HUES6 (cell line): ENCODE data around the gene CELSR2.

ENCODE experiments used
- H3K27ac ChIP-seq: 2 replicates; pipeline ENCODE4 v1.7.0; 2013; ENCODE audit warnings: low read depth, mild to moderate bottlenecking, low read length, inconsistent platforms
- H3K27me3 ChIP-seq: 2 replicates; pipeline ENCODE4 v1.6.1; 2013; ENCODE audit warnings: low read length; ENCODE audit not compliant: control insufficient read depth, insufficient read depth
- H3K36me3 ChIP-seq: 2 replicates; pipeline ENCODE4 v1.6.1; 2013; ENCODE audit warnings: low read length; ENCODE audit not compliant: control insufficient read depth, insufficient read depth
- H3K4me1 ChIP-seq: 2 replicates; pipeline ENCODE4 v1.6.1; 2013; ENCODE audit warnings: low read length; ENCODE audit not compliant: control insufficient read depth, insufficient read depth
- H3K4me3 ChIP-seq: 2 replicates; pipeline ENCODE4 v1.5.1; 2013; ENCODE audit warnings: low read depth, low read length
- H3K9ac ChIP-seq: one replicate; pipeline ENCODE4 v1.6.1; 2013; ENCODE audit warnings: mild to moderate bottlenecking, low read length
- H3K9me3 ChIP-seq: 2 replicates; pipeline ENCODE4 v1.6.1; 2013; ENCODE audit warnings: low read depth, low read length; ENCODE audit not compliant: control insufficient read depth, insufficient read depth

The CELSR2 gene

GRCh38 chr1:109243860-109244552 lies 5.3 kb upstream of the CELSR2 start:
- Histone ChIP-seq H3K36me3 (peaks cover 3% of the 10 kb centered on the region), H3K9ac (no peak overlapping the region), H3K27me3 (peaks cover 15% of the 10 kb centered on the region), H3K27ac (no peak overlapping the region), H3K4me1 (peaks cover 42% of the 10 kb centered on the region), H3K9me3 (no peaks in the 10 kb centered on the region), H3K4me3 (no peak overlapping the region)

- H3K27me3 ChIP-seq = peaks cover 28% of the 10 kb centered on the region
- no peaks in the 10 kb centered on the region for H3K36me3 ChIP-seq
- peaks cover 28% of the 10 kb centered on the region for H3K4me1 ChIP-seq
- no peak overlapping the region for H3K27ac ChIP-seq
- no peaks in the 10 kb centered on the region for H3K9me3 ChIP-seq
- H3K9ac ChIP-seq = no peak overlapping the region
- no peak overlapping the region for H3K4me3 ChIP-seq
These were observed 3.2 kb upstream of the CELSR2 start for GRCh38 chr1:109246141-109246551.

- H3K36me3 ChIP-seq = no peaks in the 10 kb centered on the region
- H3K4me3 ChIP-seq = no peak overlapping the region
- H3K27me3 ChIP-seq = peaks cover 41% of the 10 kb centered on the region
- H3K4me1 ChIP-seq = peaks cover 13% of the 10 kb centered on the region
- no peak overlapping the region for H3K9ac ChIP-seq
- no peaks in the 10 kb centered on the region for H3K9me3 ChIP-seq
- H3K27ac ChIP-seq = no peak overlapping the region
These were observed 1.7 kb upstream of the CELSR2 start for GRCh38 chr1:109247401-109248365.

- Histone ChIP-seq H3K36me3 (no peaks in the 10 kb centered on the region), H3K9me3 (no peaks in the 10 kb centered on the region), H3K4me1 (peaks cover 17% of the 10 kb centered on the region), H3K27me3 (peaks cover 41% of the 10 kb centered on the region), H3K4me3 (no peak overlapping the region), H3K9ac (no peak overlapping the region), H3K27ac (no peak overlapping the region)
These were observed 919 bp upstream of the CELSR2 start for GRCh38 chr1:109248444-109248796.

- H3K4me1 ChIP-seq = peaks cover 31% of the 10 kb centered on the region
- no peak overlapping the region for H3K27ac ChIP-seq
- H3K27me3 ChIP-seq = peaks cover 41% of the 10 kb centered on the region
- no peak overlapping the region for H3K9ac ChIP-seq
- no peaks in the 10 kb centered on the region for H3K36me3 ChIP-seq
- peak overlapping the region; percentile 57 for H3K4me3 ChIP-seq
- no peaks in the 10 kb centered on the region for H3K9me3 ChIP-seq
These were observed 489 bp downstream of the CELSR2 start for GRCh38 chr1:109249654-109250401.

- H3K27me3 ChIP-seq = peaks cover 41% of the 10 kb centered on the region
- H3K36me3 ChIP-seq = no peaks in the 10 kb centered on the region
- H3K4me3 ChIP-seq = peak overlapping the region; percentile 57
- peaks cover 39% of the 10 kb centered on the region for H3K4me1 ChIP-seq
- H3K9ac ChIP-seq = no peak overlapping the region
- no peaks in the 10 kb centered on the region for H3K9me3 ChIP-seq
- no peak overlapping the region for H3K27ac ChIP-seq
These were observed 1.3 kb downstream of the CELSR2 start for GRCh38 chr1:109250454-109251276.

- H3K36me3 ChIP-seq = no peaks in the 10 kb centered on the region
- H3K9me3 ChIP-seq = no peaks in the 10 kb centered on the region
- H3K4me3 ChIP-seq = no peak overlapping the region
- H3K9ac ChIP-seq = no peak overlapping the region
- peaks cover 41% of the 10 kb centered on the region for H3K27me3 ChIP-seq
- no peak overlapping the region for H3K27ac ChIP-seq
- peaks cover 40% of the 10 kb centered on the region for H3K4me1 ChIP-seq
These were observed 2.2 kb downstream of the CELSR2 start for GRCh38 chr1:109251277-109252166.

GRCh38 chr1:109252167-109252892 lies 3.0 kb downstream of the CELSR2 start:
- Histone ChIP-seq H3K36me3 (no peaks in the 10 kb centered on the region), H3K27ac (no peak overlapping the region), H3K9ac (no peak overlapping the region), H3K4me1 (peaks cover 40% of the 10 kb centered on the region), H3K4me3 (no peak overlapping the region), H3K9me3 (no peaks in the 10 kb centered on the region), H3K27me3 (peaks cover 40% of the 10 kb centered on the region)
